HG03135 (cell line): ENCODE results near the gene SLC6A17.

Source experiments
- ATAC-seq: cut with Tn5 transposase; IDR thresholded peaks from one replicate; pipeline ENCODE4 v1.9.1; 2021; ENCODE audit warnings: mild to moderate bottlenecking, moderate library complexity; ENCODE audit not compliant: unreplicated experiment

Gene SLC6A17

DNA sequence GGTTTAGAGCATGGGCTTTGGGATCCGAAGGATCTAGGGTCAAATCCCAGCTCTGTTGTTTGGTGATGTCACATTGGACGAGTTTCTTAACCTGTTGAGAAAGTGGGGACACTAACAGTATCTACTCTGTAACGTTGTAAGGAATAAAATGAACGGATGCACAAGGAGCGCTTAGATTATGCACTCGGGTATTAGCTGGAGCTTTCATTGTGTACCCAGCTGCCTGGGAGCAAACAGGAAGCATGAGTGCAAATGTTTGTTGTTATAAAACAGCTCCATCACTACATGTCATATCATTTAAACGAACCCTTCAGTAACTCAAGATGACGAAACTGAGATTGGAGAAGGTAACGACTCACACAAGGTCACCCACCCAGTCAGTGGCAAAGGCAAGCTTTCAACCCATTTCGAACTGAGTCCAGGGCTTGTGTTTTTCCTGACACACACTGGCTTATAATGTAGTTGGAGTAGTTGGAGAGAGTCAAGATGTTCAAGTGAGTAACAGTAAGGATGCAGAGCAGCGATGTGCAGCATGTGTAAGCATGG lies 16.2 kb upstream of the SLC6A17 start:
- ATAC-seq = no peak

GRCh38 chr1:110135246-110135645 lies 15.0 kb upstream of the SLC6A17 start:
- ATAC-seq = no peak

GRCh38 chr1:110135666-110136065 lies 14.6 kb upstream of the SLC6A17 start:
- ATAC-seq = no peak

DNA sequence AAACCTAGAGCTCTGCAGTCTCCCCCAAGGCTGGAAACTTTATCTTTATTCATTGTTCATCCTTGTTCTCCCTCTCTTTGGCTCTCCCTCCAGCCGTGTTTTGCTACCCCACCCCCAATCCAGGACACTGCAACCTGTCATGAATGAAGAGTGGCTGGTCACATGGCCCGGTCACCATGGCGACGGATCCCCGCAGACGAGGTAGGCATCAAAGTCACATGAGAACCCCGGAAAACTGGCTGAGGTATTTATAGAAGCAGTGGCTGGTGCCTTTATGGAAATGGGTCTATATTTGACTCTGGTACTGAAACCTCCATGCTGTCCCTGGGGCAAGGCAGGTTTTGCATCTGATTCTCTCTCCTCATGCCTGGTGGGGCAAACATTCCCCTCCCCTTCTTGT lies 13.4 kb upstream of the SLC6A17 start:
- no peak for ATAC-seq

DNA sequence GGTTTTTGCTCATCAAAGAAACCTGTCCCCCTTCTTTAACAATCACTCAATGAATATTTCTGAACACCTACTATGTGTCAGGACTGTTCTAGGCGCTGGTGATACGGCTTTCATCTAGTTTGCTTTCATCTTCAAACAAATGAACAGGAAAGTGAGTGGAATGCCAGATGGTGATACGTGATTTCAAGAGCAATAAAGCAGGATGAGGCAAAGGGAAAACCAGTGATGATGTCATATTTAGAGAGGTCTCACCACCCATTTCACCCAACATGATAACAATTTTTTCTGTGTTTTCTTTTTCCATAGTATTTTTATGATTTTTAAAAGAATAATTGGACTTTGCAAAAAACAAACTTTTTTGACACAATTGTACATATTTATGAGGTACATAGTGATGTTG lies 11.3 kb upstream of the SLC6A17 start:
- no peak for ATAC-seq

DNA sequence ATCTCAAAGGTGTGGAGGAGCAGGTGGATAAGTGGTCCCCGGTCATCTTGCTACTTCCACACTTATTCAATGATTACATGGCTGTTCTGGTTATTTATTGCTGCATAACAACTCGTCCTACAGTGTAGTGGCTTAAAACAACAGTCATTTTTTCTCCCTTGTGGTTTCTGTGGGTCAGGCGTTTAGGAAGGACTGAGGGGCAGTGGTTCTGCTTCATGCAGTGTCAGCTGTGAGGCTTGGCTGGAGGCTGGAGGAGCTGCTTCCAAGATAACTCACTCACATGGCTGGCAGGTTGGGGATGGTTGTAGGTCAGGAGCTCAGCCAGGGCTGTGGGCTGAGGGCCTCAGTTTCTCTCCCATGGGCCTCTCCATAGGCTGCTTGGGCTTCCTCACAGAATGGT lies 5.9 kb upstream of the SLC6A17 start:
- no peak for ATAC-seq

DNA sequence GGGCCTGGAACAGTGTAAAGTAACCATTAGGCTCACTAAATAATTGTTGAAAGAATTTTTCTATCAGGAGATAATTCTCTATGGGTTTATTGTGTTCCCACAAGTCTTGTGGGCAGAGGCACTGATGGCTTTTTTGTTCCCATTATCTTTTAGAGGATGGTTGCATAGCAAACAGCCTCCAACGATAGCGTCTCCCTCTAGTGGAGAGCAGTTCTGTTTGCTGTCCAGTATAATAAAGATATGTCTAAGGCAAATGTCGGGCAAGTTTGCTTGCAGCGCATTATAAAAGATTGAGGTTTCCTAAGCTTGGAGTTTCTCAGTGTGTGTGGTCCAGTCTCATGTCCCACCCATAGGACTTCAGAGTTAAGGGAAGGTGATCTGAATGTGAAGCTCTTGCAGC lies 1.3 kb upstream of the SLC6A17 start:
- no peak for ATAC-seq

DNA sequence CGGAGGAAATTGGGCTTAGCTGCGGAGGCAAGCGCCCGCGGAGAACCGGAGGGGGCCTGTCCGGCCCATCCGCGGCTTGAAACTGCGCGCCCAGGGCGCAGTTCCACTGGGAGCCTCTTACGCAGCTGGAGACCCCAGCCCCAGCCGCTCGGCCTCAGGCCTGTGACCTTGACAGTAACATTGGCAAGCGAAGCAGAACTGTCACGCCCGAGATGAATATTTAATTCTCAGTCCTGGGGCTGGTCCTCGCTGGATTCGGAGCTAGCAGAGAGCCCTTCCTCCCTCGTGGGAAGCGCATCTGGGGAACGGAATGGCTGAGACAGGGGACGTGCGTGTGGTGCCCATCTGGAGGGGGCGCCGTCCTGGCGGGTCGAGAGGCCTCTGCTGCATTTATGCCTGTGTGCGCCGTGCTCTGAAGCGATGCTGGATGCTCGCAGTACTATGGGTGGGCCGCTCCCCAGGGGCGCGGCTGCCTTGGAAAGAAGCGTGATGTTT lies 928 bp downstream of the SLC6A17 start:
- ATAC-seq = no peak

DNA sequence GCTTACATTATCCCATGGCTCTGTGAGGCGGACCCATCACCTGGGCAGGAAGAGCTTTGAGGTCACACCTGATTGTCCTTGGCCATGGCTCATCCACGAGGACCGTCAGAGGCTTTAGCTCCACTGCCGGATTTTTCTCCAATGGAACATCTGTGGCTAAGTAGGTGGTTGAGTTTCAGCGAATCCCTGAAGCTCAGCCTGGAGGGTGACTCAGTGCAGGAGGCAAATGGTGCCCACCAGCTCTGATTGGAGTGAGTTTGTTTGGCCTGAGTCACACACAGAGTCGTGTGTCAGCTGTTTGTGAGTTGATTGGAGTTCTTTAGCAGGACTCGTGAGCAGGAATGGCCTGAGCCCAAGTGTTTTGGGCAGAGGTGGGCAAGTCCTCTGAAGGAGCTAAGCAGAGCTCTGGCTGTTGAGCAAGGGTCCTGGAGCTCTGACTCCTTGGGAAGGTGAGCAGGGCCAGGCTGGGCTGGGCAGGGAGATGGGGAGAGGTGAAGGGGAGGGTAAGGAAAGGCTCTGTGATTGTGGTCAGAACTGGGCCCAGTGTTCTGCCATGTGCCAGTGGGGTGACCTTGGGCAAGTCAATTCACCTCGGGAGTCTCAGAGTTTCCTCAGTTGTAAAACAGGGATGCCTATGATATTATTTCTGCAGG lies 2.0 kb downstream of the SLC6A17 start:
- ATAC-seq = no peak

- ATAC-seq = no peak
These were observed 3.2 kb downstream of the SLC6A17 start for GRCh38 chr1:110153407-110153950.

DNA sequence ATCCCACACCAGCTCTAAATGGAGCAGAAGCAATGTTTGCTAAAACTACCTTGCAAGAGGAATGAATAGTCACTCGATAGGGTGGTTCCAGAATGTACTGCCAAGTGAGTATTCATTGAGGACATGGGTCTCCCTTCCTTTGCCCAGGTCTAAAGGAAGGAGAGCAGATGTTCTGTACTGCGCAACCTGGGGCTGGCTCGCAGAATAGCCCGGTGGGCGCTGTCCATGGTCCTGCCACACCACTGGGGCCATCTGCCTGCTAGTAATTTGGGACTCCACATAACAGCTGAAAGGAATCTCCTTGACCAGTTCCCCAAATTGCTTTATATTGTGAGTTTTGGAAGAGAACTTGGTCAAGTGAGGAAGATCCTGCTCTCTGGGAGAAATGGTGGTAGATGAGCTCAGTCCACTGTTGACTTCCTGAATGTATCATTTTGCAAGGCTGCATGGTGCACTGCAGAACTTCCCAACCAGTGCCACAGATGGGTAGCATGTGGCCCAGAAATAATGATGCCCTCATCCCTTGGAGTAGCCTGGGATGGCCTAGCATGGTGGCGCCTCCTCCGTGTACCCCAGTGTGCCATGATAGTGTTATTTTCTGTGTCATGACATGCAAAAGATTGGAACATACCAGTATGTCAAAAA lies 5.7 kb downstream of the SLC6A17 start:
- no peak for ATAC-seq

- ATAC-seq = no peak
These were observed 8.0 kb downstream of the SLC6A17 start for GRCh38 chr1:110158261-110158660.

GRCh38 chr1:110159168-110159567 lies 8.9 kb downstream of the SLC6A17 start:
- no peak for ATAC-seq

DNA sequence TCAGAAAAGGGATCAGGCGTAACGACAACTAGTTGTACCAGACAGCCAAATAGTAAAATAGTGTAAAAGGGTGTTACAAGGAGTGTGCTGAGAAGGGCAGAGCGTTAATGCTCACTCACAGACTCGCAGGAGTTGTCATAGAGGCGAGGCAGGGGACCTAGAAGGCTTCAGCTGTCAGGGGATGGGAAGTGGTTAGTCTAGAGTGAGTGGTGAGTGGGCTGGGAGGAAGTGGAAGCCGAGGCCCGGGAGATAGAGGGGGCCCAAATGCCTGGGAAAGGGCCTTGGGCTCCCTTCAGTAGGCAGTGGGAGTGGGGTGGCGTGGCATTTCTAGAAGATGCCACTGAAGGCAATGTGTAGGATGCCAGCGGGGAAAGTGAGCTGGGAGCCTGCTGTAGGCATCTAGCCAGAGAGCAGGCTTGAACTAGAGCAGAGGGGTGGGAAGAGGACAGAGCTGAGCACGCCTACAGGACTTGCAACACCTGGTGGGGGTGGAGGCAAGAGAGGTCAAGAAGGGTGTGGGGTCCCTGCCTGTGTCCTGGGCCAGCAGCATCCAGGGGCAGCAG lies 10.3 kb downstream of the SLC6A17 start:
- no peak for ATAC-seq

DNA sequence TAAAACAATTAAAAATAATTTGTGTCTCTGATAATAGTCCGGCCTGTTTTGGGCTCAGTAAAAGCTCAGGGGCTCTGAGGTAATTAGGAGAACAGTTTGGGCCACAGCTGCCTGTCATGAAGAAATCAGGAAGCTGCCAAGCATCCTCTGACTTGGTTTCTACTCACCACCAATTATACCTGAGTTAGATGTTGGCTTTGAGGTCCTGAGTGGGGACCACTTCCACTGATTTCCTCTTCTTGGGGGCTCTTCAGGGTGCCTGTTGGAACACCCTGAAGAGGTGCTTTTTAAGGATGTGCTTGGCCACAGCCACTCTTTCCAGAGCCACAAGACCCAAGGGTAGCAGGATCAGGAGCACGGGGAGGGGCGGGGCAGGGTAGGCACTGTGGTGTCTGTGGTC lies 10.9 kb downstream of the SLC6A17 start:
- no peak for ATAC-seq

DNA sequence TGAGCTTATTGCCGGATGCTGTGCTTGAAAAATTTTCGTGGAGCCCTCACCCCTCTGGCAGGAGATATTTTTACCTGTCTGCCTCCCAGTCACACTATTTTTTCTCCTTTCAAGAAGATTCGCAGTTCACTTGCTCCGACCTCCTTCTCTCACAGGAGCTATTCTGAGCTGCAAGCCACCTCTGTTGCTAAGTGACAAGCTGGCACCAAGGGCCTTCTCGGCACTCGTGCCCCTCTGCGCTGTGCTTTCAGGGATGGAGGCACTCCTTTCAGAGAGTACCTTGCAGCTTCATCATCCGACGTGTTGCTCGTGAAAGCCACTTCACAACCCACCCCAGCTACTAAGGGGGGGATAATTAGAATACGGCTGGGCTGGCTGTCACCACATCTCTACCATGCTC lies 11.6 kb downstream of the SLC6A17 start:
- no peak for ATAC-seq

- no peak for ATAC-seq
These were observed 13.3 kb downstream of the SLC6A17 start for GRCh38 chr1:110163591-110163990.

GRCh38 chr1:110164725-110165350 lies 14.5 kb downstream of the SLC6A17 start:
- ATAC-seq = no peak

- ATAC-seq = no peak
These were observed 15.5 kb downstream of the SLC6A17 start for GRCh38 chr1:110165761-110166231.

DNA sequence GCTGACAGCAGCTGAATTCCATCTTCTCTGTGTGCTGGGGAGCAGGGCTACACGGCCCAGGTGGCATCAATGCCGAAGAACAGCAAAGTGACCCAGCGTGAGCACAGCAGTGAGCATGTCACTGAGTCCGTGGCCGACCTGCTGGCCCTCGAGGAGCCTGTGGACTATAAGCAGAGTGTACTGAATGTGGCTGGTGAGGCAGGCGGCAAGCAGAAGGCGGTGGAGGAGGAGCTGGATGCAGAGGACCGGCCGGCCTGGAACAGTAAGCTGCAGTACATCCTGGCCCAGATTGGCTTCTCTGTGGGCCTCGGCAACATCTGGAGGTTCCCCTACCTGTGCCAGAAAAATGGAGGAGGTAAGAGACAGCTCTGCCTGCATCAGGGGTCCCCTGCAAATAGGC lies 16.6 kb downstream of the SLC6A17 start:
- ATAC-seq = no peak
